CD4-positive, alpha-beta T cell treated with Interleukin-2 at 100 ng/mL for 4 hours (primary cell): Measurements from ENCODE around the gene PKD2.
"Not testable (repeated sequence)": the region's sequence is repeated elsewhere in the genome, so short reads cannot be mapped to it uniquely, and the experiment has no call there.

Experiments
- DNase-seq: peaks from one replicate; pipeline ENCODE4 v3.0.0-alpha.2; 2020; ENCODE audit warnings: low spot score

Gene PKD2

DNA sequence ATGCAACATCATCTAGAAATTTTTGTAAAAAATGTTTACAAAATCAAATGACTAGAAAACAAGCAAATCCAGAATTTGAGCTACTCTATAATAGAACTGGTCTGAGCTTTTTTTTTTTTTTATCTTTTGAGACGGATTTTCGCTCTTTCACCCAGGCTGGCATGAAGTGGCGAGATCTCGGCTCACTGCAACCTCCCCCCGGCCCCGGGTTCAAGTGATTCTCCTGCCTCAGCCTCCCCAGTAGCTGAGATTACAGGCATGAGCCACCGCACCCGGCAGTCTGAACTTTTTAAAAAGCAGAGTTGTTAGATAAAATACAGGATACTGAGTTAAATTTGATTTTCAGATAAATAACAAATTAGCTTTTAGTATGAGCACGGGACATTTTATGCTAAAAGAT lies 20.9 kb upstream of the PKD2 start:
- DNase-seq: no peak

DNA sequence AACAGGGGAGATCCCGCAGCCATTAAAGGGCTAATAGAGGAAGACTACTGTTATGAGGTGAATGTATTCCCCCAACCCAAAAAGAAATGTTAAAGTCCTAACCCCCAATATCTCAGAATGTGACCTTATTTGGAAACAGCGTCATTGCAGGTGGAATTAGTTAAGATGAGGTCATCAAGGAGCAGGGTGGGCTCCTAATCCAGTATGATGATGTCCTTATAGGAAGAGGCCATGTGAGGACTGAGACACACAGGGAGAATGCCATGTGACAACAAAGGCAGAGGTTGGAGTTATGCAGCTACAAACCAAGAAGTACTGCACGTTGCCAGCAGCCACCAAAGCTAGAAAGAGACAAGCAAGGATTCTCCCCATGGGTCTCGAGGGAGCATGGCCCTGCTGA lies 17.7 kb upstream of the PKD2 start:
- DNase-seq: no peak

DNA sequence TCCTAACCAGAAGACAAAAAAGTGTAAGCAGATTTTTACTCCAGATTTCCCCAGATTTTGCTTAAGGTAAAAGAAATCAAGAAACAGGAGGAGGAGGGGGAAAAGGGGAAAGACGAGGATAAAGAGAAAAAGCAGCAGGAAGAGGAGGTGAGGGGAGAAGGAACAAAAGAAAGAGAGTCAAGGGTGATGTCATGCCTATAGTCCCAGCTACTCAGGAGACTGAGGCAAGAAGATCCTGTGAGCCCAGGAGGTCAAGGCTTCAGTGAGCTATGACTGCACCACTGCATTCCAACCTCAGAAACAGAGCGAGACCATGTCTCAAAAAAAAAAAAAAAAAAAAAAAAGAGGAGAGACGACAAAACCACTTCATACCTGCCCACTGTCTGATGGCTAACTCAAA lies 12.0 kb upstream of the PKD2 start:
- DNase-seq: no peak

DNA sequence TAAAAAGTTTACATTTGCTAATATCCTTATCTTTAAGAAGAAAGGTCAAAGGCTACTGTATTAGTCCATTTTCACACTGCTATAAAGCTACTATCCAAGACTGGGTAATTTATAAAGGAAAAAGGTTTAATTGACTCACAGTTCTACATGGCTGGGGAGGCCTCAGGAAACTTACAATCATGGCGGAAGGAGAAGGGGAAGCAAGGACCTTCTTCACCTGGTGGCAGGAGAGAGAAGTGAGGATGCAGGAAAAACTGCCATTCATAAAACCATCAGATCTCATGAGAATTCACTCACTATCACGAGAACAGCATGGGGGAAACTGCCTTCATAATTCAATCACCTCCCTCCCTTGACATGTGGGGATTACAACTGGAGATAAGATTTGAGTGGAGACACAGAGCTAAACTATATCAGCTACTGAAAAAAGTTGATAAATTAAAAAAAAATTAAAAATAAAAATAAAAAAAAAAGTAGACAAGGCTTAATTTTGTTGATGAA lies 8.2 kb upstream of the PKD2 start:
- not testable (repeated sequence) for DNase-seq

DNA sequence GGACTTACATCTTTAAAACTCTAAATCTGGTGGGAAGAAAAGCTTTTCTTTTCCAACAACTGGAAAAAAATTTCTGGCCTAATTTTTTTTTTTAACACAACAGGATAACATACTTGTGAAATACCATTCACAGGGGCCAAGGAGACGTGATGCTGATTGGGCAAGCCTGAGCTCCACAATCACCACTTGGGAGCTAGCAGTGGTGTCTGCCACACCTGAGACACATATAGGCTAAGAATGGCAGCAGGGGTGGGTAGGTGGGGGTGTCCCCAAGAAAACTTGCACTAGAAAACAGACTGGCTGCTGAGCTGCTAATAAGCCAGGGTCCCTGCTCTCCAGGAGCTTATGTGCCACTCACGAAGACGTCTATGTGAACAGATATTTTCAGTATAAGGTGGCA lies 5.6 kb upstream of the PKD2 start:
- no peak for DNase-seq

DNA sequence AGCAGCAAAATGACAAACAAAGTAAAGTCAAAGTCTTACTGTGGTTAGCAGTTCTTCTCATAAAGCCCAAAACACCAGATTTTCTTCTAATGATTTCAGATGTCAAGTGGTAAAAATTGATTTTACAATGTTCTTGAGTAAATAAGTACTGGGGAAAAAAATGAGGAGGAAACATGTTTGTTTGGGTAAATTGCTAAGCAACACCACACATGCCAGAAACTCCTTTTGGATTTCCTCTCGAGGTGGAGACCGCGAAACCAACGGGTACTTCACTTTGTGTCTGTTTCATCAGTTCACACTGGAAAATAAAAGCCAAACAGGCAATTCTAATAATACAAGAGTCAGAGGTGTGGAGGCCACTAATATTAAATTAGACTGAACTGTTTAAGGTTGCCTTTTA lies 4.6 kb upstream of the PKD2 start:
- DNase-seq: no peak

DNA sequence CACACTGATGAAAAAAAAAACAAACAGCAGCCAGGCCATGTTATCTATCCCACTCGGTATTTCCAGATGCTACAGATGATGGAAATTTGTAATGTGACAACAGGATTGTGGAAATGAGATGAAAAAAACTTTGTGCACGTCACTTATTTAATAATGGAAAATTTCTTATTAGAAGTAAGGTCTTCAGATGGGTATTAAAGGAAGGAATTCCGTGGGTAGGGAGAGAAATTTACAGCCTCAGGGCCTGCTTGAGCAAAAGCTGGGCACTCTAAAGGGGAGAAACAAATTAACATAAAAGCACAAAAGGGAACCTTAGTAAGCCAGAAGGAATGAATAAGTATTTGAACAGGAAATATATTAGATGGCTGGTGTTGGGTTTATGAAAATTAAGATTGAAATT lies 4.2 kb upstream of the PKD2 start:
- no peak for DNase-seq

DNA sequence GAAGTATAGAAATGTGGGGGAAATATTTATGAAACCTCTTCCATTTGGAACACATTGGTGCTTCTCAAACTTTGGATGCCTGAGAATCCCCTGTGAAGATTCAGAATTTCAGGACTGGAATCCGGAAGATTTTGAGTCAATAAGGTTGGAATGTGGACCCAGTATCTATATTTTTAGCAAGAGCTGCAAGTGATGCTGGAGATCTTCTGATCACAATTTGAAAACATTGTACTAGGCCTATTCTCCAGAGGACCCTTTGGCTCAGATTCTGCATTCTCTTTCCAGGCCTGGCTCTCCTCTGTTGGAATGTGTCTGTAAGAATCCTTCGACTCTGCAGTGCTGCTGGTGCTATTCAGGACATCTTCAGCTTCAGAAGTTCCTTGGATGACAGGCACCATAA lies 2.4 kb upstream of the PKD2 start:
- DNase-seq: no peak

DNA sequence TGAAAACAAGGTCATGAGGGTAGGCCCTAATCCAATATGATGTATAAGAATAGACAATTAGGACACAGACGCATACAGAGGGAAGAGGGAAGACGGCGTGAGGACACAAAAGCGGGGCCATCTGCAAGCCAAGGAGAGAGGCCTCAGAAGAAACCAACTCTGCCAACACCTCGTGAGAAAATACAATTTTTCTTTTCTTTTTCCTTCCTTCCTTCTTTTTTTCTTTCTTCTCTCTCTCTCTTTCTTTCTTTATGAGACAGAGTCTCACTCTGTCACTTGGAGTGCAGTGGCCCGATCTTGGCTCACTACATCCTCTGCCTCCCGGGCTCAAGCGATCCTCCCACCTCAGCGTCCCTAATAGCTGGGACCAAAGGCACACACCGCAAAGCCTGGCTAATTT lies 1.5 kb upstream of the PKD2 start:
- DNase-seq: no peak

DNA sequence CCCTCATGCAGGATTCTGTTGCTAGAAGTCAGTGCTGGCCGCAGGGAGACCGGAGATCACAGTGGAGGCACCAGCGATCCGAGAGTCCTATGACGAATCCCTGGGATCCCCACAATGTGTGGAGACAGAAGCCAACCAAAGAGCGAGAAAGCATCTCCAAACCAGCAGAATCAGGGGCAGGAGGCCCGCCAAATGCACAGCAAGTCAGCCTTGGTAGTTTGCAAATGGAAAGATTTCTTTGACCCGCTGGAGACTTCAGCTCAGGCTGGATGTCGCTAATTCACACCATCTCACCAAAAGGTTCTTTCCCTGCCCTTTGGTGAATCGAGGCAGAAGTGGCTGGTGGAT lies 505 bp upstream of the PKD2 start:
- DNase-seq: no peak

DNA sequence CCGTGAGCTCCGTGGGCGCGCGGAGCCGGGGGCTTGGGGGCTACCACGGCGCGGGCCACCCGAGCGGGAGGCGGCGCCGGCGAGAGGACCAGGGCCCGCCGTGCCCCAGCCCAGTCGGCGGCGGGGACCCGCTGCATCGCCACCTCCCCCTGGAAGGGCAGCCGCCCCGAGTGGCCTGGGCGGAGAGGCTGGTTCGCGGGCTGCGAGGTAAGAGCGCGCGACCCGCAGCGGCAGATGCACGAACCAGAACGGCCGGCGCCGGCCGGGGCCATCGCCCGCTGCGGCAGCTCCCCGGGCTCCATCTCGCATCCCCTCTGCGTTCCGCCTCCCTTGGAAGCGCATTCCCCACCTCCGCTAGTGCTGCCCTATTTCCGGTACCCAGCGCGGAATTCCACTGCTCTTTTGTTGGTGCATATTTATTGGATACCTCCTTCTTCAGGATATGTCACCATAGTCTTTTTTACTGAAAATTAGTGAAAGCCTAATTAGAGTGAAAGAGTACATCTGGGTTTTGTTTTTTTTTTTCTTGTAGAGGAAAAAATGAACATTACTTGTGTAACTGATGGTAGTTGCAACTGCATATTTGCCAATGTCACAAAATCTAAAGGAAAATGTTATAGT lies 797 bp downstream of the PKD2 start:
- no peak for DNase-seq

DNA sequence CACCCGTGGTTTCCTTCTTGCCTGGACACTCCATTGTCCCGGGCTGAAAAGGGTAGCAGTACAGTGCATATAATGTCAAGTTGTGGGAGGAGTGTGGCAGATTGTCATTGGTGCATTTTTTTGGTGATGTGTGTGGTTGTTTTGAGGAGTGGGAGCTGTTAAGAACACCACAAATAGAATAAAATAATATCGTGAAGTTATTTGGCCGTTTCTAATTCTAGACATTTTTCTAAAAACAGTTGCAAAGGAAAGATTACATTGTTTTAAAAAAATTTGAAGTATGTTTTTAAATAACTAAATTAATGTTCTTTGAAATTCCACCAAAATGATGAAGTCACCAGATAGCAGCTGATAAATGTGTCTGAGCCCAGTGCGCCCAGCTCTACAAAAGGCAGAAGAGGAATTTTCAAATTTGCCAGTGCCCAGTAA lies 1.3 kb downstream of the PKD2 start:
- no peak for DNase-seq

DNA sequence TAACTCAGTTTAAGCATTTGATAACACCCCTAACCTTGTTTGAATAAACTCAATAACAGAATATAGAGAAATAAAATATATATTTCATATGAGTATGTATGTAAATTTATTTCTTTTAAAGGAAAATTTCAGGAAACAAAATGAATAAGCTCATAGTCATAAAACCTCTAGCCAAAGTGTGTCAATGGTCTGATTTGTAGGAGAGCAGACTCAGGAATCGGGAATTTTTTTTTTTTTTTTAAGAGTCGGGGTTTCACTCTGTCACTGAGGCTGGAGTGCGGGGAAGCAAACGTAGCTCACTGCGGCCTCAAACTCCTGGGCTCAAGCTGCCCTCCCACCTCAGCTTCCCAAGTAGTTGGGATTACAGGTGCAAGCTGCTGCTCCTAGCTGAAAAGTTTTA lies 2.4 kb downstream of the PKD2 start:
- DNase-seq: no peak

DNA sequence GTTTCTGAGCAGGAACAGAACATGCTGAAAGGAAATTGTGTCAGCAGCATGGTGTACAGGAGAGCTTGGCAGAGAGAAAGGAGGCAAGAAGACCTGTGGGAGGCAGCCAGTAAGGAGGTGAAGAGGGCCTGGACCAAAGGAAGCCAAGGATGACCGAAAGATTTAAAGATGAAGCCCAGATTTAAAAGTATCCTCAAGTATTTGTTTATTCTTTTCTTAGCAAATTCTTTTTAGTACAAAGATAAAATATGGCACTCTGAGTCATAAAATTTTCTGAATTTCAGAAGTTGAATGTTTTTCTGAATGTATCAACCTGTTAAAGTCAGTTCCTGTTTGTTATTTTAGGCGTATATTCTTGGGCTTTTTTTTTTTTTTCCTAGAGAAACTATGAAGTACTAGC lies 3.5 kb downstream of the PKD2 start:
- DNase-seq: no peak

DNA sequence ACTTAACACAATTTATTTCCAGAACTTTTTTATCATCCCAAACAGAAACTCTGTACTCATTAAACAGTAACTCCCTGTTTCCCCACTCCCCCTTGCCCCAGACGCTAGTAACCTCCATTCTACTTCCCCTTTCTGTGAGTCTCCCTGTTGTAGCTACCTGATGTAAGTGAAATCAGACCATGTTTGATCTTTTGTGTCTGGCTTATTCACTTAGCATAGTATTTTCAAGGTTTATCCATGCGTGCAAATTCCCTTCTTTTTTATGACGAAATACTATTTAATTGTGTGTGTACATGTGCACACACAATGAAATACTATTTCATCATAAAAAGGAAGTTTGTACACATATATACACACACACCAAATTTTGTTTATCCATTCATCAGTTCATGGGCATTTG lies 5.2 kb downstream of the PKD2 start:
- DNase-seq: no peak

DNA sequence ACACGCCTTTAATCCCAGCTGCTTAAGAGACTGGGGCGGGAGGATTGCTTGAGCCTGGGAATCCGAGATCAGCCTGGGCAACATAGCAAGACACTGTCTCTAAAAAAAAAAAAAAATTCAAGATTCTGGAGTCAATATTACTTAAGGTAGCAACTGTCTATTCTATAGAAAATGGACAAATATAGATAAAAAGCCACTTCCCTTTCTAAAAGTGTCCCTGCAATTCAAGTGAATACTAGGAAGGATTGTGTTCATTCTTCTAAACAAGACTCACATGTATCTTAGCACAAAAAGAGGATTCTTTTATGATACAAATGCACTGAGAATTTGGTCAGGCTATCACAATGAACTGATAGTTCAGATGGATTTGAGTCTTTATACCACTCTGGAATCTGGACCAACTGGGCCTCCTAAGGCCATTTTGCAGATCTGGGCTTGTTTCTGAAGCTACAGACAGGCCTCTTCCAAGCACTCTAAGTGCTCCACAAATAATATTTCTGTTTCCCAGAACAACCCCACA lies 7.0 kb downstream of the PKD2 start:
- no peak for DNase-seq

DNA sequence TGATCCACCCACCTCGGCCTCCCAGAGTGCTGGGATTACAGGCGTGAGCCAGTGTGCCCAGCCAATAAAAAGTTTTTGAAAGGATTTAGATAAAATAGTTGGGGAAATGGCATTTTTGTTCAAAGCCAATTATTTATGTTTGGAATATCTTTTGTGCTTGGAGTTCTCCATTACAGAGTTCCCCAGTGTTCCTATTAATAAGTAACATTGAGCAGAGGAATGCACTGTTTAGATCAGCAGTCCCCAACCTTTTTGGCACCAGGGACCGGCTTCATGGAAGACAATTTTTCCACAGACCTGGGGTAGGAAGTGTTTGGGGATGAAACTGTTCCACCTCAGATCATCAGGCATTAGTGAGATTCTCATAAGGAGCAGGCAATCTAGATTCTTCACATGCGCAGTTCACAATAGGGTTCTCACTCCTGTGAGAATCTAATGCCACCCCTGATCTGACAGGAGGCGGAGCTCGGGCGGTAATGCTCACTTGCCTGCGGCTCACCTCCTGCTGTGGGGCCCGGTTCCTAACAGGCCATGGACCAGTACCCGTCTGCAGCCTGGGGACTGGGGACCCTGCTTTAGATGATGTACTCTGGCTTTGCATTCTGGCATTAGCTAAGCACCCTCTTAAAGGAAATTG lies 8.3 kb downstream of the PKD2 start:
- no peak for DNase-seq

DNA sequence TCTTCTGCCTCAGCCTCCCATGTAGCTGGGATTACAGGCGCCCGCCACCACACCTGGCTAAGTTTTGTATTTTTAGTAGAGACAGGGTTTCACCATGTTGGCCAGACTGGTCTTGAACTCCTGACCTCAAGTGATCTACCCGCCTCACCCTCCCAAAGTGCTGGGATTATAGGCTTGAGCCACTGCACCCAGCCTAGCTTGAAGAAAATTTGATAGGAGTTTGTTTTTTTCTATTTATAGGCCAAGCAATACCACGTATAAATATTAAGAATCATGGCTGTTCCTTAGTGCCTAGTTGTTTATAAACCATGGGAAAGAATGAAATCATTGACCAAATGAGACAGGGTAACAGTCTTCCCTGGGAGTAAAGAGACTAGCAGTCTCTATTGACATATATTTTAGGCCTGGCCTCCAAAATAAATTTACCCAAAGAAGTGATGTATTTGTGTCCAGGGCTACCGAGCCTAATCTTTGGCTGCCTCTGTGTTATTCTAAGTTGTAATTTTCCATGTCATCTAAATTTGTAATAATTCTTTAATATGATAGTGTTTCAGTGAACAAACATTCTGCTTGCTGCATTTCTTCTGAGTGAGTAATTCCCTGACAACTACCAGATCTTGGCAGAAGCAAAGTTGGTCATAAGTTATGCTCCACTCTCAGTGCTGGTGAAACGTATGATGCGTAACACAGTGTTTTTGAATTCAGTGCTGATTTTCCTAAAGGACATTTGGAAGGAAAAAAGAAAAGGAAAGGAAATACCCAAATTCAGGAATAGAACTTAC lies 10.3 kb downstream of the PKD2 start:
- DNase-seq: no peak

DNA sequence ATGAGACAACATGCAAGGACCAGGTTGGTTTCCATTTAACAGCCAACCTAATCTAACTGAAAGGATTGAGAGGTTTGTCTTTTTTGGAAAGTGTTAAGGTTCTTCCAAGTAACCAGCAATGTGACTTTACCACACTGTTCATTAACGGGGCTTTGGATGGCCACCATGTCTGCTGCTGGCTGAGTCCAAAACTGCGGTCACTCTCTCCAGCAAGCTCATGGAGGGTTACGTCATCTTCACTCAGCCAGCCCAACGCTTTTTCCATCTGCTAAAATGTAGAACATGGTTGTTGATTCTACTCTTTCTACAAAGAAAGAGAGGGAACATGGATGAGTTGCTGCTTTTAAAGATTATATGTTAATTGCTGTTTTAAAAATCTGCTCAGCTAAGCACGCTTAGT lies 11.0 kb downstream of the PKD2 start:
- DNase-seq: no peak

DNA sequence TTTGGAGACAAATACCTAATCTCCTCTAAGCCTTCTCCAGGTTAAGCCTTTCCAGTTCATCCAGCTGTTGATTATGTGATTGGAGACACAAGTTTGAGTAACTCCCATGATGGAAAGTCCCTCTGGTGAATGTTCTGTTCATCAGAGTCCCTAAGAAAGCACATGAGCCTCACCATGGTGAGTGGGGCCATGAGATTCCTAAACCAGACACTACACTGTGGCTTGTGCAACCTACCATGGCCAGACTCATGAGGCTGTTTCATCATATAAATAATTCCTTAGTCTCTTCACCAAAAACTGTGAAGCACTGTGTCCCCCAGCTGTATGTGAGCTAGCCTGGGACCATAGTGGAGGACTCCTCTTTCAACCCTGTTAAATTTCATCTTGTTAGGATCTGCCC lies 14.4 kb downstream of the PKD2 start:
- no peak for DNase-seq

DNA sequence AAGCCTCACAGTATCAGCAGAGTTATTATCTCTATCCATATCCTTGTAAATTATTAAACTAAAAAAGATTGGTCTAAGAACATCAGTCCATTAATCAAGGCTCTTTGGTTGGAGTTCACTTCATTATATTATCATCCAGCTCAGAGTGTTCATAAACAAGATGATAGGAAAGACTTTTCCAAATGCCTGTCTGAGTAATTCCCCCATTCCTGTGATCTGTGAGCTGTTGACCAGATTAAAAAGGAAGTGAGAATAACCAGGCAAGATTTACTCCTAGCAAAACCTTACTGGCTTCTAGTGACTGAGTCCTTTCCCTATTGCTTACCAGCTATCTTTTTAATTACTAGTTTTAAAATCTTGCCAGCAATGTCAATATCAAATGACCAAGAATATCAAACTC lies 14.9 kb downstream of the PKD2 start:
- DNase-seq: no peak

DNA sequence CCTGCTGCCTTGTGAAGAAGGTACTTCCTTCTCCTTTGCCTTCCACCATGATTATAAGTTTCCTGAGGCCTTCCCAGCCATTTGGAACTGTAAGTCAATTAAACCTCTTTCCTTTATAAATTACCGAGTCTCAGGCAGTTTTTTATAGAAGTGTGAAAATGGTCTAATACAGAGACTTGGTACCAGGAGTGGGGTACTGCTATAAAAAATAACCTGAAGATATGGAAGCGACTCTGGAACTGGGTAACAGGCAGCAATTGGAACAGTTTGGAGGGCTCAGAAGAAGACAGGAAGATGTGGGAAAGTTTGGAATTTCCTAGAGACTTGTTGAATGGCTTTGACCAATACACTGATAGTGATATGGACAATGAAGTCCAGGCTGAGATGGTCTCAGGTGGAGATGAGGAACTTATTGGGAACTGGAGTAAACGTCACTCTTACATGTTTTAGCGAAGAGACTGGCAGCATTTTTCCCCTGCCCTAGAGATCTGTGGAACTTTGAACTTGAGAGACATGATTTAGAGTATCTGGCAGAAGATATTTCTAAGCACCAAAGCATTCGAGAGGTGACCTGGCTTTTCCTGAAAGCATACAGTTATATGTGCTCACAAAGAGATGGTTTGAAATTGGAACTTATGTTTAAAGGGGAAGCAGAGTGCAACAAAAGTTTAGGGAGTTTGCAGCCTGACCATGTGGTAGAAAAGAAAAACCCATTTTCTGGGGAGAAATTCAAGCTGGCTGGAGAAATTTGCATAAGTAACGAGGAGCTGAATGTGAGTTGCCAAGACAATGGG lies 18.6 kb downstream of the PKD2 start:
- DNase-seq: not testable (repeated sequence)
